RWPE2 (cell line): ENCODE results near the gene INPP5A.

Experiments
- ATAC-seq: fragments of 200-7000 bp; cut with Tn5 transposase; 3 replicates; pipeline ENCODE4 v1.9.1; 2021; ENCODE audit warnings: low read depth
- DNase-seq: peaks from one replicate; pipeline ENCODE4 v3.0.0-alpha.2; 2020; ENCODE audit warnings: low spot score
- H3K27ac ChIP-seq: fragments of 450-650 bp; 2 replicates; pipeline ENCODE4 v1.5.1; 2017; ENCODE audit warnings: mild to moderate bottlenecking; ENCODE audit not compliant: poor library complexity, severe bottlenecking
- H3K27me3 ChIP-seq: fragments of 250-450 bp; sonication (Bioruptor Pico); 2 replicates; pipeline ENCODE4 v1.5.1; 2021; ENCODE audit warnings: mild to moderate bottlenecking, moderate library complexity; ENCODE audit not compliant: insufficient read depth, poor library complexity, severe bottlenecking
- H3K36me3 ChIP-seq: fragments of 250-450 bp; sonication (Bioruptor Pico); 2 replicates; pipeline ENCODE4 v1.5.1; 2020; ENCODE audit warnings: low read depth, mild to moderate bottlenecking, moderate library complexity
- H3K4me1 ChIP-seq: fragments of 250-450 bp; sonication (Bioruptor Pico); 2 replicates; pipeline ENCODE4 v1.5.1; 2021; ENCODE audit warnings: mild to moderate bottlenecking, moderate library complexity; ENCODE audit not compliant: insufficient read depth, poor library complexity, severe bottlenecking
- H3K4me3 ChIP-seq: fragments of 250-450 bp; sonication (Bioruptor Pico); 2 replicates; pipeline ENCODE4 v1.5.1; 2021; ENCODE audit warnings: mild to moderate bottlenecking, moderate library complexity; ENCODE audit not compliant: severe bottlenecking
- H3K9me3 ChIP-seq: fragments of 250-450 bp; sonication (Bioruptor Pico); 2 replicates; pipeline ENCODE4 v1.5.1; 2021; ENCODE audit warnings: mild to moderate bottlenecking, moderate library complexity; ENCODE audit not compliant: severe bottlenecking
- CTCF ChIP-seq: fragments of 450-650 bp; IDR thresholded peaks from one replicate; pipeline ENCODE4 v1.5.1; 2017; ENCODE audit warnings: mild to moderate bottlenecking, moderate library complexity; ENCODE audit not compliant: poor library complexity, severe bottlenecking

INPP5A gene

GRCh38 chr10:132528064-132528691 lies 9.4 kb upstream of the INPP5A start:
- peaks cover 8% of the 10 kb centered on the region for H3K4me1 ChIP-seq
- H3K27ac ChIP-seq, result no peak overlapping the region
- DNase-seq (no peak), ATAC-seq (no peak)
- H3K9me3 ChIP-seq, result peaks cover 10% of the 10 kb centered on the region
- no peak overlapping the region for H3K4me3 ChIP-seq
- no peak for TF ChIP-seq CTCF
- no peaks in the 10 kb centered on the region for H3K27me3 ChIP-seq
- no peaks in the 10 kb centered on the region for H3K36me3 ChIP-seq

GRCh38 chr10:132532179-132532578 lies 5.4 kb upstream of the INPP5A start:
- H3K27ac ChIP-seq, result peak overlapping the region; percentile 94
- peaks cover 14% of the 10 kb centered on the region for H3K4me1 ChIP-seq
- H3K27me3 ChIP-seq, result no peaks in the 10 kb centered on the region
- DNase-seq, result no peak
- no peaks in the 10 kb centered on the region for H3K36me3 ChIP-seq
- ATAC-seq, result no peak
- TF ChIP-seq CTCF, result no peak
- no peak overlapping the region for H3K4me3 ChIP-seq
- H3K9me3 ChIP-seq, result peaks cover 10% of the 10 kb centered on the region

- Histone ChIP-seq H3K4me3 (no peak overlapping the region), H3K36me3 (no peaks in the 10 kb centered on the region), H3K9me3 (peaks cover 10% of the 10 kb centered on the region), H3K27ac (peak overlapping the region; percentile 94), H3K27me3 (no peaks in the 10 kb centered on the region), H3K4me1 (peaks cover 14% of the 10 kb centered on the region)
- TF ChIP-seq CTCF, result no peak
- DNase-seq (peak; percentile 87), ATAC-seq (peak; percentile 83)
These were observed 4.6 kb upstream of the INPP5A start for GRCh38 chr10:132532749-132533560.

- ATAC-seq (no peak), DNase-seq (peak; percentile 65)
- H3K36me3 ChIP-seq, result no peaks in the 10 kb centered on the region
- H3K4me3 ChIP-seq, result no peak overlapping the region
- peaks cover 10% of the 10 kb centered on the region for H3K9me3 ChIP-seq
- TF ChIP-seq CTCF, result no peak
- peaks cover 14% of the 10 kb centered on the region for H3K4me1 ChIP-seq
- no peaks in the 10 kb centered on the region for H3K27me3 ChIP-seq
- H3K27ac ChIP-seq, result peak overlapping the region; percentile 94
These were observed 3.9 kb upstream of the INPP5A start for GRCh38 chr10:132533571-132534260.
